SU-DHL-6 (cell line): ENCODE data around the gene ONECUT1.

Experiments used
- H2AFZ ChIP-seq: fragments of 200-600 bp; sonication (generic); 2 replicates; pipeline ENCODE4 v1.6.1; 2014; ENCODE audit warnings: low read depth, mild to moderate bottlenecking, moderate library complexity, mixed read lengths, antibody characterized with exemption, low read length; ENCODE audit not compliant: severe bottlenecking
- H3F3A ChIP-seq: fragments of 200-600 bp; shearing (Covaris generic); 2 replicates; pipeline ENCODE4 v1.6.0; 2016; ENCODE audit warnings: antibody characterized with exemption, mild to moderate bottlenecking; ENCODE audit not compliant: insufficient read depth
- H3K27ac ChIP-seq: fragments of 200-600 bp; sonication (generic); 2 replicates; pipeline ENCODE4 v1.5.1; 2016; ENCODE audit warnings: low read depth, mild to moderate bottlenecking, low read length, moderate library complexity, mixed read lengths
- H3K27me3 ChIP-seq: fragments of 200-600 bp; sonication (generic), shearing (Covaris generic); 2 replicates; pipeline ENCODE4 v1.6.0; 2014; ENCODE audit warnings: mild to moderate bottlenecking, low read length
- H3K36me3 ChIP-seq: fragments of 200-600 bp; sonication (generic); 2 replicates; pipeline ENCODE4 v1.6.1; 2014; ENCODE audit warnings: mild to moderate bottlenecking, low read length, mixed read lengths
- H3K4me2 ChIP-seq: fragments of 300-600, 200-600 bp; shearing (Covaris generic), sonication (generic); 2 replicates; pipeline ENCODE4 v1.6.0; 2014; ENCODE audit warnings: low read length, low read depth, mild to moderate bottlenecking; ENCODE audit not compliant: poor library complexity, severe bottlenecking
- H3K4me3 ChIP-seq: fragments of 200-600 bp; sonication (generic); 2 replicates; pipeline ENCODE4 v1.5.1; 2014; ENCODE audit warnings: antibody characterized with exemption, low read length, mild to moderate bottlenecking, mixed read lengths; ENCODE audit not compliant: insufficient read depth, poor library complexity, severe bottlenecking
- H3K79me2 ChIP-seq: fragments of 200-600 bp; sonication (generic); 2 replicates; pipeline ENCODE4 v1.6.1; 2014; ENCODE audit warnings: mild to moderate bottlenecking, low read length, moderate library complexity; ENCODE audit not compliant: insufficient read depth
- H3K9ac ChIP-seq: fragments of 200-600 bp; sonication (generic); 2 replicates; pipeline ENCODE4 v1.7.0; 2014; ENCODE audit warnings: mild to moderate bottlenecking, low read length
- H3K9me2 ChIP-seq: fragments of 200-600 bp; sonication (generic); replicated peaks from 2 replicates; pipeline ENCODE4 v1.6.1; 2014; ENCODE audit warnings: low read length; ENCODE audit not compliant: insufficient read depth
- H3K9me3 ChIP-seq: fragments of 200-600 bp; sonication (generic); 2 replicates; pipeline ENCODE4 v1.6.1; 2014; ENCODE audit warnings: low read length, mixed read lengths; ENCODE audit not compliant: insufficient read depth
- H4K20me1 ChIP-seq: fragments of 200-600 bp; sonication (generic); 2 replicates; pipeline ENCODE4 v1.6.1; 2014; ENCODE audit warnings: low read depth, mild to moderate bottlenecking, antibody characterized with exemption, low read length, moderate library complexity, mixed read lengths
- EZH2phosphoT487 ChIP-seq: fragments of 200-600 bp; sonication (generic), shearing (Covaris generic); conservative IDR thresholded peaks from 2 replicates; pipeline ENCODE4 v1.6.1; 2018; ENCODE audit warnings: mild to moderate bottlenecking, antibody characterized with exemption, low read length, moderate library complexity, mixed read lengths
- TF ChIP-seq, protein P1 (sequence below): fragments of 200-600 bp; sonication (generic); IDR thresholded peaks from one replicate; pipeline ENCODE4 v1.5.1; 2017; ENCODE audit warnings: antibody characterized with exemption, mild to moderate bottlenecking, low read length, moderate library complexity; ENCODE audit not compliant: insufficient read depth, poor library complexity, severe bottlenecking

Gene ONECUT1

DNA sequence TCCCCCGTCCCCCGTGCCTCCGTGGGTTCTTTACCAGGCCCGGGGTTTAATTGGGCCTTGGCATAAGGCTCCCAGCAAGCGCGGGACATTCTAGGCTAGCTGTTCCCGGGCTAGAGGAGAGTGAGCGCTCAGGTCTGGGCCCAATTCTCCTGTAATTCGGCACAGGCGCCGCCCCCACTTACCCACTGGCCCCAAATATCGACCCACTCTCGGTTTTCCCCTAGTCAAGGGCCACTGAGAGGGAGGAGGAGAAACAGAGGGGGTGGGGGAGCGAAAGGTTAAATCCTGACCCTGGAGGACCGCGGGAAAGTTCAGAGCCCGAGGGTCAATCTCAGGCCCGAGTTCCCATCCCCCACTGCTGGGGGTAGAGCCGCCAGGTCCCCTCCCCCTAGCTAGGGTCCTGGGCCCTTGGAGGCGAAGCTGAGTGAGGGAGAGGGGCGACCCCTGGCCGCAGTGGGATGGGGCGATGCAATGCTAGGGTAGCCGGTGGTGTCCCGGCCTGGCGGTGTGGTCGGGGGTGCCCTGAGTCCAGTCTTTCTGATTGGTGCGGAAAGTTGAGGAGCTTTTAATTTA, 8.5 kb upstream of the ONECUT1 start:
- Histone ChIP-seq H3F3A (no peaks in the 10 kb centered on the region), H3K79me2 (no peaks in the 10 kb centered on the region), H3K27ac (no peak overlapping the region), H3K9me3 (no peaks in the 10 kb centered on the region), H3K36me3 (no peaks in the 10 kb centered on the region), H3K4me2 (no peak overlapping the region), H2AFZ (no peak overlapping the region), H4K20me1 (no peaks in the 10 kb centered on the region), H3K9me2 (no peaks in the 10 kb centered on the region), H3K4me3 (no peak overlapping the region), H3K27me3 (no peaks in the 10 kb centered on the region), H3K9ac (no peak overlapping the region)
- TF ChIP-seq, protein P1, sequence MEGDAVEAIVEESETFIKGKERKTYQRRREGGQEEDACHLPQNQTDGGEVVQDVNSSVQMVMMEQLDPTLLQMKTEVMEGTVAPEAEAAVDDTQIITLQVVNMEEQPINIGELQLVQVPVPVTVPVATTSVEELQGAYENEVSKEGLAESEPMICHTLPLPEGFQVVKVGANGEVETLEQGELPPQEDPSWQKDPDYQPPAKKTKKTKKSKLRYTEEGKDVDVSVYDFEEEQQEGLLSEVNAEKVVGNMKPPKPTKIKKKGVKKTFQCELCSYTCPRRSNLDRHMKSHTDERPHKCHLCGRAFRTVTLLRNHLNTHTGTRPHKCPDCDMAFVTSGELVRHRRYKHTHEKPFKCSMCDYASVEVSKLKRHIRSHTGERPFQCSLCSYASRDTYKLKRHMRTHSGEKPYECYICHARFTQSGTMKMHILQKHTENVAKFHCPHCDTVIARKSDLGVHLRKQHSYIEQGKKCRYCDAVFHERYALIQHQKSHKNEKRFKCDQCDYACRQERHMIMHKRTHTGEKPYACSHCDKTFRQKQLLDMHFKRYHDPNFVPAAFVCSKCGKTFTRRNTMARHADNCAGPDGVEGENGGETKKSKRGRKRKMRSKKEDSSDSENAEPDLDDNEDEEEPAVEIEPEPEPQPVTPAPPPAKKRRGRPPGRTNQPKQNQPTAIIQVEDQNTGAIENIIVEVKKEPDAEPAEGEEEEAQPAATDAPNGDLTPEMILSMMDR: no peak
- no peak for TF ChIP-seq EZH2phosphoT487

DNA sequence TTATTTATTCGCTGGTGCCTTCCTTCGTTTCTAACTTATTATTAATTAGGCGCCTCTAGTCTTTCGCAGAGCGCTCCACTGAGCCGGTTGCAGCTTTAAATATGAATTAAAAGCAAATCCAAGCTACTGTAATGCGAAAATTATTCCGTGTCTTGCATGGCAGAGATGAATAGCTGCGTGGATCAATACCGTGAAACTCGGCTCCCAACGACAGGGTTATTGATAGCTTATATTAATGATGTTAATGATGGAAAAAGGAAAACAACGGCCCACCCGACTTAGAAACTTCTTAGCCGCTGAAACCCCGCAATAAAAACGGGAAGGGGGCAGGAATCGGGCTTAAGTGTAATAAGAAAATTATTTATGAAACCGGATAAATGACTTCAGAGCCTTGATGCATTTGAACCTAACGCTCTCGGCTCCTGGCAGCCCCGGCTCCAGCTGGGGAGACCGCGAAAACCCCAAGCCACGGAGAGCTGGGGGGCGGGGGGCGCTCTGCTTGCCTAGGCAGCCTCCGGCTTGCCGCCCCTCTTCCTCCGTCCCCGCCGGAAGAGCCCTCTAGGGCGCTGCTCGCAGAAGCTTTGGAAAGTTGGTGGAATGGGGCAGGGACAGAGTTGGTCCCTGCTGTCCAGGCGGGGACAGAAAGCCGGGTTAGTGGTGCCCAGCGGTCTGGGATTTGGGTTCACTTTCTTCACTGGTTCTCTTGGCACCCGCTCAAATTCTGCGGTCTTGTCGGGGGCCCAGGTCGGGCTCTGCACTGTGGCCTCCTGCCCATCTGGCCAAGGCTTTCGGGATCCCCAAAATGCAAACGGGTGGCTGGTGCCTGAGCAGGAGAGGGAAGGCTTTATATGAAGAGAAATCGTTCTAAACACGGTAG, 7.7 kb upstream of the ONECUT1 start:
- Histone ChIP-seq H3K9me2 (no peaks in the 10 kb centered on the region), H3K27ac (no peak overlapping the region), H3K27me3 (no peaks in the 10 kb centered on the region), H3K4me2 (no peak overlapping the region), H3K36me3 (no peaks in the 10 kb centered on the region), H3F3A (no peaks in the 10 kb centered on the region), H3K9ac (no peak overlapping the region), H3K79me2 (no peaks in the 10 kb centered on the region), H3K4me3 (no peak overlapping the region), H3K9me3 (no peaks in the 10 kb centered on the region), H2AFZ (no peak overlapping the region), H4K20me1 (no peaks in the 10 kb centered on the region)
- TF ChIP-seq, protein P1: no peak
- no peak for TF ChIP-seq EZH2phosphoT487

DNA sequence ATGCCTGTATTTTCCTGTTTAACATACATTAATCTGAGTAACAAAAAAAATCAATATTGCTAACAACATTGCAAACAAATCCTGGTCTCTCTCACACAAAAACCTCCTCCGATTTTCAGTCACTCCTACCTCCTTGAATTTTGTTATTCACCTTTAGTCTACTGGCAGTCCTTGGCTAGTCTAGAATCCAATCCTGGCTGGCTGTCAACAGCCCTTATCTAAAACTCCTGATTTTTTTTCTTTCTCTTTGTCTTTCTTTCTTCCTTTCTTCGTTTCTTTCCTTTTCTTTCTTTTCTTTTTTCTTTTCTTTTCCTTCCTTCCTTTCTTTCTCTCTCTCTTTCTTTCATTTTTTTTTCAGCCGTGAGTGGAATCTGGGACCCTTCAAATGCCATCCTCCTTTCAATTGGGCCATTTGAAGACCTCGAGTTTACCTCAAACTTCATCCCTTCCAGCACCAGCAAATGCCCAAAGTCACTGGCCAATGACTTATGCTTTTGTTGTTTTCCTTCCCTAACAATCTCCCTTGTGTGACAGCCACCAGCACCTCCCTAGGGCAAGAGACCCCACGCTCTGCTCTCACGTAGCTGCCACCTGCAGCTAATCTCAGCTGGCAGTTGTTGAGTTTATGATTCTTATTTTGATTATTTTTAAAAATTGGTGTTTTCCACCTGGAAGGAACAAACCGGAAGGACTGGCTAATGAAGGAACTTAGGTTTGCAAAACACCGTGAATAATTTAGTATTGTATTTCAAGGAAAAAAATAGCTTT, 6.8 kb upstream of the ONECUT1 start:
- no peak overlapping the region for H3K4me3 ChIP-seq

More for the DNA sequence above, 6.8 kb upstream of the ONECUT1 start:
- Histone ChIP-seq H3F3A (no peaks in the 10 kb centered on the region), H2AFZ (no peak overlapping the region), H3K27me3 (no peaks in the 10 kb centered on the region), H3K9ac (no peak overlapping the region), H3K4me2 (no peak overlapping the region), H3K27ac (no peak overlapping the region), H3K9me2 (no peaks in the 10 kb centered on the region), H3K36me3 (no peaks in the 10 kb centered on the region), H3K79me2 (no peaks in the 10 kb centered on the region), H3K9me3 (no peaks in the 10 kb centered on the region), H4K20me1 (no peaks in the 10 kb centered on the region)
- TF ChIP-seq, protein P1: no peak
- TF ChIP-seq EZH2phosphoT487: no peak
